GM23248 (cell line): Measurements from ENCODE around the gene SLC25A51.

Source experiments
- EZH2 ChIP-seq: fragments of 200-600 bp; sonication (generic); IDR thresholded peaks from 2 replicates; pipeline ENCODE4 v1.6.1; 2018; ENCODE audit warnings: antibody characterized with exemption, mild to moderate bottlenecking; ENCODE audit not compliant: insufficient read depth, poor library complexity, severe bottlenecking
- EZH2phosphoT487 ChIP-seq: fragments of 200-600 bp; sonication (generic); IDR thresholded peaks from 2 replicates; pipeline ENCODE4 v1.6.1; 2018; ENCODE audit warnings: antibody characterized with exemption, moderate library complexity, mild to moderate bottlenecking, low read depth; ENCODE audit not compliant: insufficient read depth

DNA sequence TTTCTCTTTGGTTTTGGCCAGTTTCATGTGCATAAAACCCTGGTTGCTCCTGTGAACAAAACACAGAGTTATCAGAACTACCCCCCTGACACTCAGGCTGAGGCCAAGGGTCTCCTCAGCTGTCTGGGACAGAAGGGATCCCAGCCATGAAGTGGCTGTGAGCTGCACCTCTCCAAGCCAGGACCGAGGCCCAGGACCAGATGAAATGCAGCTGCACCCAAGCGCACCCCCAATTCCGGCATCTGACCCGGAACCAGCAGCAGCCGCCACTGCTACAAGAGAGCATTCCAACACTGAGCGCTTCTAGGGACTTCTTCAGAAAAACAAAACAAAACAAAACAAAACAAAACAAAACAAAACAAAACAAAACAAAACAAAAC, 16.0 kb upstream of the SLC25A51 start:
- no peak for TF ChIP-seq EZH2
- no peak for TF ChIP-seq EZH2phosphoT487
